ENCODE data around the gene TMEM63C.

TMEM63C gene

DNA sequence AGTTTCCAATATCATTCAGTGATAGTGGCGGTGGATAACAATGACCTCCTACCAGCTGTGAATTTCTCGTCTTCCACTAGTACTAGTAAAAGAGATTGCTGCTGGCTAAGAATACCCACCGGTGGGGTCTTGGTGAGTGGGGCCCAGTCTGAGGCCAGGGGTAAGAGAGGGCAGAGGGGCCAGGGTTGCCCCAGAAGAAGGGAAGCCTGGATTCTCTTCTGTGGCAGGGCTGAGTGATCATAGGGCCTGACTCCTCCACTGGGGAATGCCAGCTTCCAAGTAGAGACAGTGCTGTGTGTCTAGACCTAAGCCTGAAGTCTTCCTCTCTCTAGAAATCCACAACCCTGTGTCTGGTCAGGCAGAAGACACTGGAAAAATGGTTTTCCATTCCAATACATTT, 5.8 kb upstream of the TMEM63C start:
- no peaks in the 10 kb centered on the region for H4K20me1 ChIP-seq (ENCODE audit: insufficient read depth)
- H3K4me3 ChIP-seq (IDR thresholded peaks at IDR 0.05; ENCODE audit: insufficient read depth, low read depth, low read length) = no peak overlapping the region
- no peaks in the 10 kb centered on the region for H3K27me3 ChIP-seq (ENCODE audit: insufficient read depth, low read depth)
- TF ChIP-seq, protein P1, sequence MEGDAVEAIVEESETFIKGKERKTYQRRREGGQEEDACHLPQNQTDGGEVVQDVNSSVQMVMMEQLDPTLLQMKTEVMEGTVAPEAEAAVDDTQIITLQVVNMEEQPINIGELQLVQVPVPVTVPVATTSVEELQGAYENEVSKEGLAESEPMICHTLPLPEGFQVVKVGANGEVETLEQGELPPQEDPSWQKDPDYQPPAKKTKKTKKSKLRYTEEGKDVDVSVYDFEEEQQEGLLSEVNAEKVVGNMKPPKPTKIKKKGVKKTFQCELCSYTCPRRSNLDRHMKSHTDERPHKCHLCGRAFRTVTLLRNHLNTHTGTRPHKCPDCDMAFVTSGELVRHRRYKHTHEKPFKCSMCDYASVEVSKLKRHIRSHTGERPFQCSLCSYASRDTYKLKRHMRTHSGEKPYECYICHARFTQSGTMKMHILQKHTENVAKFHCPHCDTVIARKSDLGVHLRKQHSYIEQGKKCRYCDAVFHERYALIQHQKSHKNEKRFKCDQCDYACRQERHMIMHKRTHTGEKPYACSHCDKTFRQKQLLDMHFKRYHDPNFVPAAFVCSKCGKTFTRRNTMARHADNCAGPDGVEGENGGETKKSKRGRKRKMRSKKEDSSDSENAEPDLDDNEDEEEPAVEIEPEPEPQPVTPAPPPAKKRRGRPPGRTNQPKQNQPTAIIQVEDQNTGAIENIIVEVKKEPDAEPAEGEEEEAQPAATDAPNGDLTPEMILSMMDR (conservative IDR thresholded peaks at IDR 0.05; ENCODE audit: low read depth, low read length) = no peak
- H3K4me2 ChIP-seq = no peak overlapping the region
- no peak overlapping the region for H3K9ac ChIP-seq
- H3K4me1 ChIP-seq (ENCODE audit: low read depth, poor library complexity, severe bottlenecking) = peaks cover 3% of the 10 kb centered on the region
- no peak overlapping the region for H2AFZ ChIP-seq (ENCODE audit: low read depth)
- no peaks in the 10 kb centered on the region for H3K36me3 ChIP-seq (ENCODE audit: insufficient read depth)
- no peaks in the 10 kb centered on the region for H3K79me2 ChIP-seq (ENCODE audit: insufficient read depth, low read depth)
- H3K27ac ChIP-seq = no peak overlapping the region

DNA sequence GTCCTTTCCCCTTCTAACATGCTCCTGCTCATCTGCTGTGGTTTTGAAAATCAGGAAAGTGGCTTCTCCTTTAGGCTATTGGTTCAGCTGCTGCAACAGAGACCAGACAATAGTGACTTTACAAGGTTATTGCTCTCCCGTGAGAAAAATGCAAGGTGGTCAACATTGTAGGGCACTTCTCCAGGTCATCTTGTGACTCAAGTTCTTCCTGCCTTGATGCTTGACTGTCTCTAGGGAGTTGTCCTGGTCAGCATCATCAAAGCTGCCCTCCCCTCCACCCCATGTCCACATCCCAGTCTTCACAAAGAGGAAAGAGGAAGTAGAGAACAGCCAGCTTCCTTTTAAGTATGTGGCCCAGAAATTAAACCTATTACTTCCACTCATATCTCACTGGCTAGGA, 3.9 kb upstream of the TMEM63C start:
- peaks cover 9% of the 10 kb centered on the region for H3K4me1 ChIP-seq (ENCODE audit: low read depth, poor library complexity, severe bottlenecking)
- no peak overlapping the region for H2AFZ ChIP-seq (ENCODE audit: low read depth)
- TF ChIP-seq, protein P1 (conservative IDR thresholded peaks at IDR 0.05; ENCODE audit: low read depth, low read length) = no peak
- H3K27ac ChIP-seq = no peak overlapping the region
- no peaks in the 10 kb centered on the region for H4K20me1 ChIP-seq (ENCODE audit: insufficient read depth)
- H3K4me3 ChIP-seq (IDR thresholded peaks at IDR 0.05; ENCODE audit: insufficient read depth, low read depth, low read length) = no peak overlapping the region
- H3K36me3 ChIP-seq (ENCODE audit: insufficient read depth) = no peaks in the 10 kb centered on the region
- H3K79me2 ChIP-seq (ENCODE audit: insufficient read depth, low read depth) = no peaks in the 10 kb centered on the region
- H3K4me2 ChIP-seq = no peak overlapping the region
- no peaks in the 10 kb centered on the region for H3K27me3 ChIP-seq (ENCODE audit: insufficient read depth, low read depth)
- H3K9ac ChIP-seq = no peak overlapping the region

DNA sequence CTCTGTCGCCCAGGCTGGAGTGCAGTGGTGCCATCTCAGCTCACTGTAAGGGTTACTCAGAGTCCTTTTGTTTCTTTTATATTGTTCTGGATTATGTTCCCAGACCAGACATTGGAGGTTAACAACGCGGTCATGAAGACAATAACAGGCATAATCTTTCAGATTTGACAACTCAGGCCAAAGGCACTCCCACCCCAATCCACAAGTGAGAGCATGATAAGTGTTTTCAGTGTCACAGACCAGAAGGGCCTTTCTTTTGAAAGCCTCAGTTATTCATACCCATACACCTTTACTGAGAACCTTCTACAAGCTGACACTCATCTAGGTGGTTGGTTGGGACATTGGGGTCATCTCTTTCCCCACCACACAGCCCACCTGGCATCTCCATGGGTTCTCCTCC, 2.9 kb upstream of the TMEM63C start:
- Histone ChIP-seq H3K9ac (no peak overlapping the region), H3K36me3 (ENCODE audit: insufficient read depth) (no peaks in the 10 kb centered on the region), H3K27me3 (ENCODE audit: insufficient read depth, low read depth) (no peaks in the 10 kb centered on the region), H3K4me3 (IDR thresholded peaks at IDR 0.05; ENCODE audit: insufficient read depth, low read depth, low read length) (no peak overlapping the region), H3K27ac (no peak overlapping the region), H3K4me1 (ENCODE audit: low read depth, poor library complexity, severe bottlenecking) (peaks cover 9% of the 10 kb centered on the region), H3K4me2 (no peak overlapping the region), H4K20me1 (ENCODE audit: insufficient read depth) (no peaks in the 10 kb centered on the region), H3K79me2 (ENCODE audit: insufficient read depth, low read depth) (no peaks in the 10 kb centered on the region), H2AFZ (ENCODE audit: low read depth) (no peak overlapping the region)
- TF ChIP-seq, protein P1 (conservative IDR thresholded peaks at IDR 0.05; ENCODE audit: low read depth, low read length) = no peak

DNA sequence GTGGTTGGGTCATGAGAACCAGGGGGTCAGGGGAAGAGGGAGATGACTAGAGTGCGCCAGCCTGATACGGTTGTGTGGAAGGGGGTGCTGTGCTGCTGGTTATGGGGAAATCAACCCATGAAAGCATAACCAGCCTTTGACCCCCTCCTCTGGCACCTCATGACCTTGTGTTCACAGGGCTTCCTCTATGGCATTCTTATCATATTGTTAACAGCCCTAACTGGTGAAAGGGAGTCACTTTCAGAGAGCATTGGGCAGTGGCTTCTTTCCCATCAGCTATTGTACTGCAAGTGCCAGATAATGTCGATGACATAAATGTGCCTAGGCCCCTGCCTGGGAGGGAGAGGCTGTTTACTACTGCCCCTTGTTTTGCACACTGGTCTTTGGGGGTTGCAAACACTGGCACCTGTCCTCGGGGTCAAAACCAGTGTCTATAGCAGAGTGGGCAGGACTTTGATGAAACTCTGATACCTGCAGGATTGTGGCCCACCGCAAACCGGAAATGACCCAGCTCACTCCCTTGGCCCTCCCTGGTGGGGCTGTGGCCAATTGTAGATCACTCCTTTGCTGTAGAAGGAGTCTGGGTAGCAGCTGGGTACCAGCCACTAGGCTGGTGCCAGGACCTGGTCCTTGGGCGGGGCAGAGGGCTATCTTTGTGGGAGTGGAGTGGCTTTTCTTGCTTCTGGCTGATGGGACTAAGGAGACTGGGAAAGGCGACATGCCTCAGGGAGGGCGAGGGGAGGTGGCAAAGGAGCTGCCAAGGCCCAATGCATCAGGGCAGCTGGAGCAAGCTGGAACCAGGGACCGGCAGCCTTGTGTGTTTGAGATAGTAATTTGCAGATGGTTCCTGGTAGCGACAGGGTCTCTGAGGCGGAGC, 634 bp upstream of the TMEM63C start:
- H3K27me3 ChIP-seq (ENCODE audit: insufficient read depth, low read depth) = no peaks in the 10 kb centered on the region
- H3K36me3 ChIP-seq (ENCODE audit: insufficient read depth) = no peaks in the 10 kb centered on the region
- H3K4me3 ChIP-seq (IDR thresholded peaks at IDR 0.05; ENCODE audit: insufficient read depth, low read depth, low read length) = no peak overlapping the region
- no peak overlapping the region for H3K27ac ChIP-seq
- no peak overlapping the region for H3K9ac ChIP-seq
- H3K79me2 ChIP-seq (ENCODE audit: insufficient read depth, low read depth) = no peaks in the 10 kb centered on the region
- peaks cover 9% of the 10 kb centered on the region for H3K4me1 ChIP-seq (ENCODE audit: low read depth, poor library complexity, severe bottlenecking)
- H4K20me1 ChIP-seq (ENCODE audit: insufficient read depth) = no peaks in the 10 kb centered on the region
- peak overlapping the region; percentile 84 for H2AFZ ChIP-seq (ENCODE audit: low read depth)
- H3K4me2 ChIP-seq = peak overlapping the region; percentile 71
- TF ChIP-seq, protein P1 (conservative IDR thresholded peaks at IDR 0.05; ENCODE audit: low read depth, low read length) = no peak
